ENCODE results near the gene TEKT3. TPM values are rescaled to one million over a fixed set of nuclear protein-coding genes. Genes with fewer than 3 reads are reported as not detected.
A peak's percentile ranks its signal among the peaks of the same experiment; 100 is the strongest.

Gene TEKT3
- total and polyA plus RNA-seq, 11 donors, result 0.06 to 1.0 (median 0.50) TPM; not detected in 3

DNA sequence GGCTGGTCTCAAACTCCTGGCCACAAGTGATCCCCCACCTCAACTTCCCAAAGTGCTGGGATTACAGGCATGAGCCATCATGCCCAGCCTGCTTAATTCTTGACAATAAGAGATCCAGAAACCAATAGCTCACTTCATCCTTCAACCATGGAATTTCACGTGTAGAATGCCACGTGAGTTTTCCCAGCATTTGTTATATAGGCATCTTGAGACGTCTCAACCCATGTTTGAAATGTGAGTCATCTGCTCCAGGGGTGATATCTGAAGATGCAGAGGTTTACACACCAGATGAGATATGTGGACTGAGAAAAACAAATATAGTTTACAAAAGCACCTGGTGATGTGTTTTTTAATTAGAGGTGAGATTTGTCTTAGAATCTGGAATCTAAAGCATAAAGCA is 7.1 kb downstream of the TEKT3 start:
- intact Hi-C loops (cut with DNase I), result no loop called here
- WGBS, 4 donors, result 82 to 93% (median 91%) methylated on average over 3 of the region's 3 CpGs
- Histone ChIP-seq H3K27me3 (no peaks in the 10 kb centered on the region), H3K9me3 (peaks cover 0 to 22% (median 3%) of the 10 kb centered on the region in 12 donors), H3K4me1 (no peaks in the 10 kb centered on the region), H3K36me3 (no peaks in the 10 kb centered on the region), H3K4me3 (no peak overlapping the region), H3K27ac (no peak overlapping the region)
- ATAC-seq, result no peak
- no peak for DNase-seq
- no peak for TF ChIP-seq CTCF (IDR thresholded peaks at IDR 0.05)
- TF ChIP-seq POLR2A (IDR thresholded peaks at IDR 0.05), result no peak

DNA sequence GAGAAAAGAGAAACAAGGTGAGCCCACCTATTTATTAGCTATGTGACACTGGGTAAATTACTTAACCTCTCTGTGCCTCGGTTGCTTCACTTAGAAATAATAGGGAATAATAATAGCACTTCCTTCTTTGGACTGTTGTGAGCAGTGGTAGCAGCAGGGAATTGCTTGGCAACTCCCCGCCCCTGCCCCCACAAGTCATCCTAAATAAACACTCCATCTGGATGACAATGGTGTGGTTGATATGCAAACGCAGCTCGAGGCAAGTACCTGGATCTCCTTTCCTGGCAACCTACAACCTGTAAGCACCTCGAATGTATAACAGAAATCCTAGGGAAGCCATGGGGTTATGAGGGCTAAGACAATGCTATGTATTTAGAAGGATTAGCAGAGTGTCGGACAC is 9.1 kb downstream of the TEKT3 start:
- H3K36me3 ChIP-seq, result no peaks in the 10 kb centered on the region
- TF ChIP-seq CTCF (IDR thresholded peaks at IDR 0.05) (no peak), POLR2A (IDR thresholded peaks at IDR 0.05) (no peak)
- DNase-seq, result no peak
- H3K27me3 ChIP-seq, result no peaks in the 10 kb centered on the region
- no peak for ATAC-seq
- H3K4me1 ChIP-seq, result no peaks in the 10 kb centered on the region
- H3K9me3 ChIP-seq, result peaks cover 0 to 16% (median 3%) of the 10 kb centered on the region in 12 donors
- H3K27ac ChIP-seq, result no peak overlapping the region
- 41 to 60% (median 50%) methylated on average over 6 of the region's 6 CpGs for whole genome bisulfite sequencing, 4 donors
- intact Hi-C loops (cut with DNase I), result no loop called here
- no peak overlapping the region for H3K4me3 ChIP-seq

GRCh38 chr17:15323131-15323530 is 18.3 kb downstream of the TEKT3 start:
- intact Hi-C loops (cut with DNase I), result loop anchor here in 1 of 10 donors (5.0 kb wide), 1 partner anchor 56 kb away; the partner anchor contains the start of gene PMP22
- DNase-seq, result peak in 4 of 5 donors; percentile 28 to 72 (median 42)
- TF ChIP-seq CTCF (IDR thresholded peaks at IDR 0.05) (no peak), POLR2A (IDR thresholded peaks at IDR 0.05) (no peak)
- H3K27me3 ChIP-seq, result no peaks in the 10 kb centered on the region
- 43 to 69% (median 57%) methylated on average over 4 of the region's 4 CpGs for WGBS, 4 donors
- H3K4me3 ChIP-seq, result no peak overlapping the region
- H3K36me3 ChIP-seq, result no peaks in the 10 kb centered on the region
- peaks cover 0 to 5% (median 0%) of the 10 kb centered on the region in 12 donors for H3K4me1 ChIP-seq
- no peaks in the 10 kb centered on the region for H3K9me3 ChIP-seq
- peak overlapping the region in 2 of 12 donors; percentile 3 to 44 for H3K27ac ChIP-seq
- peak in 3 of 4 donors; percentile 60 to 69 (median 64) for ATAC-seq

GRCh38 chr17:15321556-15322251 is 19.7 kb downstream of the TEKT3 start:
- TF ChIP-seq CTCF (IDR thresholded peaks at IDR 0.05) (no peak), POLR2A (IDR thresholded peaks at IDR 0.05) (no peak)
- H3K4me3 ChIP-seq, result no peak overlapping the region
- H3K27me3 ChIP-seq, result no peaks in the 10 kb centered on the region
- H3K9me3 ChIP-seq, result no peaks in the 10 kb centered on the region
- 85 to 95% (median 87%) methylated on average over 6 of the region's 6 CpGs for WGBS, 4 donors
- no peak overlapping the region for H3K27ac ChIP-seq
- ATAC-seq (no peak), DNase-seq (no peak)
- H3K36me3 ChIP-seq, result no peaks in the 10 kb centered on the region
- intact Hi-C loops (cut with DNase I), result loop anchor here in 1 of 10 donors (5.0 kb wide), 1 partner anchor 54 kb away; the partner anchor contains the start of gene PMP22
- peaks cover 0 to 5% (median 0%) of the 10 kb centered on the region in 12 donors for H3K4me1 ChIP-seq

Data from heart left ventricle (tissue), 16 donors.